Coronary artery (tissue), 2 donors: Measurements from ENCODE around the gene PPP4R3B.

ENCODE experiments used
- DNase-seq: peaks from one replicate; pipeline ENCODE4 v3.0.0-alpha.2; 2017; ENCODE audit warnings: low spot score
- H3K27ac ChIP-seq, 2 donors: fragments of 200-600 bp; sonication (generic); one replicate each; pipeline ENCODE4 v1.5.1; 2016 to 2019
- H3K4me3 ChIP-seq: fragments of 200-600 bp; sonication (generic); 2 replicates; pipeline ENCODE4 v1.5.1; 2016; ENCODE audit warnings: mild to moderate bottlenecking, moderate library complexity
- TF ChIP-seq, protein P1 (sequence below): fragments of 200-600 bp; sonication (generic); IDR thresholded peaks from one replicate; pipeline ENCODE4 v1.5.1; 2019; ENCODE audit warnings: antibody characterized with exemption

PPP4R3B gene

DNA sequence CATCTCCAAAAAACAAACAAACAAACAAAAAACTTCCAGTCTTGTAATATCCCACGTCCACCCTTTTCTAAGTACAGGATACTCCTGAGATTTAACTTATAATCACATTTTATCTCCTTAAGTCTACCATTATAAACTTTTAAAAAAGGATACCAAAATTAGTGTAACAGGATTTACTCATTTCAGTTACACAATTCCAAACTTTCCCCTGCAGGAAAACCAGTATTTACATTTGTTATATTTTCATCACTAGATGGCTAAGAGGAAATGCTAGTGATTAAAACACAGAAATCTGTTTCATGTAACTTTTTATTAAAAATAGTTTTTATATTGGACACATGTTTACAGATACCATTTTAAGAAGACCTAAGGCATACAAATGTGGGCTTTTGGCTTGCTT lies 70.4 kb downstream of the PPP4R3B start:
- no peak overlapping the region for H3K27ac ChIP-seq
- no peak for DNase-seq
- H3K4me3 ChIP-seq, result no peak overlapping the region
- TF ChIP-seq, protein P1, sequence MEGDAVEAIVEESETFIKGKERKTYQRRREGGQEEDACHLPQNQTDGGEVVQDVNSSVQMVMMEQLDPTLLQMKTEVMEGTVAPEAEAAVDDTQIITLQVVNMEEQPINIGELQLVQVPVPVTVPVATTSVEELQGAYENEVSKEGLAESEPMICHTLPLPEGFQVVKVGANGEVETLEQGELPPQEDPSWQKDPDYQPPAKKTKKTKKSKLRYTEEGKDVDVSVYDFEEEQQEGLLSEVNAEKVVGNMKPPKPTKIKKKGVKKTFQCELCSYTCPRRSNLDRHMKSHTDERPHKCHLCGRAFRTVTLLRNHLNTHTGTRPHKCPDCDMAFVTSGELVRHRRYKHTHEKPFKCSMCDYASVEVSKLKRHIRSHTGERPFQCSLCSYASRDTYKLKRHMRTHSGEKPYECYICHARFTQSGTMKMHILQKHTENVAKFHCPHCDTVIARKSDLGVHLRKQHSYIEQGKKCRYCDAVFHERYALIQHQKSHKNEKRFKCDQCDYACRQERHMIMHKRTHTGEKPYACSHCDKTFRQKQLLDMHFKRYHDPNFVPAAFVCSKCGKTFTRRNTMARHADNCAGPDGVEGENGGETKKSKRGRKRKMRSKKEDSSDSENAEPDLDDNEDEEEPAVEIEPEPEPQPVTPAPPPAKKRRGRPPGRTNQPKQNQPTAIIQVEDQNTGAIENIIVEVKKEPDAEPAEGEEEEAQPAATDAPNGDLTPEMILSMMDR, result no peak

DNA sequence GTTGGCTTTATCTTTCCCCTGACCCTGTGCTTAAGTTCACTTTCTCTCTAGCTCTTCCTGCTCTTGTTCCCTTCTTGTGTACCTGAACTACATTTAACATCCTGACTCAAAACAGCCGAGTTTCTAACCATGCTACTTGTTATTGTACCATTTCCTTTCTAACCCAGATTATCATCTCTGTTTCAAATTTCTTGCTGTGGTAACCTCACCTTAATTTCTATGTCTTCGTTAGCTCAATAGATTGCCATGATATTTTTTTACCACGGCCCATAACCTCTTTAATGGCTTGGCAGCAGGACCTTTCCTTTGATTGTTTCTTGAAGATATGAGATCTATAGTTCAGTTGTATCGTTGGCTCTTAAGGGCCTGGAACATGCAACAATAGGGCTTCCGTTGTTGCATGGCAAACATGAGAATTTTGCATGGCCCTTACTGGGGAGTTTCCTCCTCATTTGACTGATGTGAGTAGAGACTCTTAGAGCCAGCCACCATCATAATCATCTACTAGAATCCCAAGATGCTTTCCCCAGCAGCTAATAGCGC lies 86.8 kb downstream of the PPP4R3B start:
- TF ChIP-seq, protein P1, result no peak
- H3K27ac ChIP-seq, result no peak overlapping the region
- H3K4me3 ChIP-seq, result no peak overlapping the region
- no peak for DNase-seq

DNA sequence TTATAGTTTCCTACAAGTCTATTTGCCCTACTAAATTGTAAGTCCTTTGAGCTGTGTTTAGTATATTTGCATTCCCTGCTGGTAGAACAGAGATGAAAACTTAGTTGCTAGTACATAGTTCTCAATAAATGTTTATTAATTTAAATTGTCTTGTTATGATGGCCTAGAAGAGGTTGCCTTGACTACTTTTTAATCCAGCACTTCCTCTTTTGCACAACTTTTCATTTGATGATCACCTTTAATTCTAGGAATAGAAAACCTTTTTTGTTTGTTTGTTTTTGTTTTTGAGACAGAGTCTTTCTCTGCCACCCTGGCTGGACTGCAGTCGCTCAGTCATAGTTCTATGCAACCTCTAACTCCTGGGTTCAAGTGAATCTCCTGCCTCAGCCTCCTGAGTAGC lies 91.2 kb downstream of the PPP4R3B start:
- TF ChIP-seq, protein P1, result no peak
- no peak overlapping the region for H3K4me3 ChIP-seq
- no peak for DNase-seq
- H3K27ac ChIP-seq, result no peak overlapping the region

DNA sequence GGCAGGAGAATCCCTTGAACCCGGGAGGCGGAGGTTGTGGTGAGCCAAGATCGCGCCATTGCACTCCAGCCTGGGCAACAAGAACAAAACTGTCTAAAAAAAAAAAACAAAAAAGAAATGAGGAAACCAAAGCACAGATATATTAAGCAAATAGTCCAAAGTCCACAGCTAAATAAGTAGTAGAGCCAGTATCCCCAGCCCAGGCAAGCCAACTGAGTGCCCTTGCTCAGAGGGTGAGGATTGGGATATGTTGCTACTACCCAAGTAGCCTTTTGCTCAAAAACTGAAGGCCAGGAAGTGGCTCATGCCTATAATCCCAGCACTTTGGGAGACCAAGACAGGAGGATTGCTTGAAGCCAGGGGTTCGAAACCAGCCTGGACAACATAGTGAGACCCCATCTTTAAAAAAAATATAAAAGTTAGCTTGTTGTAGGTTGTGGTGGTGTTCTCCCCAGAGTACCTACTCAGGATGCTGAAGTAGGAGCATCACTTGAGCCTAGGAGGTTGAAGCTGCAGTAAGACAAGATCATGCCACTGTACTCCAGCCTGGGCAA lies 92.5 kb downstream of the PPP4R3B start:
- no peak for DNase-seq
- TF ChIP-seq, protein P1, result no peak
- no peak overlapping the region for H3K4me3 ChIP-seq
- H3K27ac ChIP-seq, result no peak overlapping the region

DNA sequence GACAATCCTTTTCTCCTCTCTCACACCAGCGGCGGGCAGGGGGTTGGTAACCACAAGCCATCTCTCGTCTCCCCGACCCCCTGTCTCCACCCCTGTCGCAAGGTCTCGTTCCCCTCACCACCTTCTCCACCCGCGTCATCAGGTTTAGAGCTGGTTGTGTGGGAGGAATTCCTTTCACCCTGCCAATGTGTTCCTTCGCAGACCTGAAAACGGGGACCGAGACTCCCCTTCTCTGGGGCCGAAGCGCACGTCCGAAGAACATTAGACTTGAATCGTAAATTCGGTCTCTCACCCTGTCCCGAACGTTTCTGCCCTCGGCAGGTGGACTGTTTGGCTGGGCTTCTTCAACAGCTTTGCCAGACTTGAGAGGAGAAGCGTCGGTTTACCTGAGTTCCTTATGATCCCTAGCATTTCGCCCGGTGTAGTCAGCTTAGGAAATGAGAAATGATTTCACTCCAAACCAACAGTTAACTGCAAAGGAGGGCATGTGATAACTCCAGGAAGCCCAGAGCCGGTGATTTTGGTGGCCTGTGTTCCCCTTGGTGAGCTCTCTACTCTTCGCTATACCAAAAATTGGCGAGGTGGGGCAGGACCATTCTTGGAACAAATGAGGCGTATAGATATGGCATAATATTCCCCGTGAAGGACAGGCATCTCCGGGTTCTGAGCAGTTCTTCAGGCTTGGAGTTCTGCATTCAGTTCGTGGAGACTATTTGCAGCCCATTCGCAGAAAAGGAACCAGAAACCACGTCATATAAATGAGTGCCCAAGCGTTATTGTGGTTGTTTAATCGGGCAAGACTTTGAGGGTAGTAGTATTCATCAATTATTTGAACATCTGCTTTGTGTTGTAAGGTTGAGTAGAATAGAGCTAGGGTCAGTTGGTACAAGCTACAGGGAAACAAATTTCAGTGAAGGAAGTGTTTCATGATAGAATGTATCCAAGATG lies 97.2 kb downstream of the PPP4R3B start:
- no peak for DNase-seq
- TF ChIP-seq, protein P1, result no peak
- H3K4me3 ChIP-seq, result peak overlapping the region; percentile 79
- peak overlapping the region; percentile 77 to 84 for H3K27ac ChIP-seq

DNA sequence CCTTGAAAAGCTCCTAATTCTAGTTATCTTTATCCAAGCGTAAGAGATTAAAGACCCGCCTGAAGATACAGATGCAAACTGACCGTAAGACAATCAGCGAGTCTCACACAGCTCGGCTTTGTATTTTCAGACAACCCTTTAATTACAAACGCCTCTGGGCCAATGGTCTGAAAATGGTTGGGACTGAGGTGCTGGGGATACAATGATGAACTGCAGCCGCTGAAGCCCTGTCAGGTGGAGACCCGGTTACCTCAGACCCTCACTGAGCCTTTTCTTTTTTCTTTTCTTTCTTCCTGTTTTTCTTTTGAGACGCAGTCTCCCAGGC lies 98.6 kb downstream of the PPP4R3B start:
- H3K4me3 ChIP-seq, result peak overlapping the region; percentile 79
- DNase-seq, result no peak
- H3K27ac ChIP-seq, result peak overlapping the region; percentile 84
- TF ChIP-seq, protein P1, result no peak
